GM19395 (cell line): ENCODE results near the gene UTS2B.
A peak's percentile ranks its signal among the peaks of the same experiment; 100 is the strongest.

Experiments
- ATAC-seq: cut with Tn5 transposase; IDR thresholded peaks from one replicate; pipeline ENCODE4 v1.9.1; 2021; ENCODE audit warnings: mild to moderate bottlenecking, moderate library complexity; ENCODE audit not compliant: unreplicated experiment

The UTS2B gene

GRCh38 chr3:191353022-191353777 lies 22.9 kb upstream of the UTS2B start:
- ATAC-seq = peak; percentile 49

DNA sequence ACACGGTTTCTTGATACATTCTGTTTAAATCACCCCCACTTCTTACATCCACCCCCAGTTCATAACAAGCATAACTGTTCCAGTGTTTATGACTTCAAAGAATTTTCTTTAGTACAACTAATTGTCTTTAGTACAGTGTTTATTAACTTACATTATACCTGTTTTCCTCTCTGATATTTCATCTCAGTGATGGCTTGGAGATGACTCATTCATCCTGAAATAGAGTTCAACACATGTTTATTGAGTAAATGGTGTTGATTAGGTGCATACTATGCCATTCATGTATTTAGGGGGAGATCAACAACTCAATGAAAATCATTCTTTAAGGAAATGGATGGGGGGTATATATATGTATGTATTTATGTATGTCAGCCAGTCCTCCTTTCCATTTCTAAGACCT lies 21.7 kb upstream of the UTS2B start:
- no peak for ATAC-seq

DNA sequence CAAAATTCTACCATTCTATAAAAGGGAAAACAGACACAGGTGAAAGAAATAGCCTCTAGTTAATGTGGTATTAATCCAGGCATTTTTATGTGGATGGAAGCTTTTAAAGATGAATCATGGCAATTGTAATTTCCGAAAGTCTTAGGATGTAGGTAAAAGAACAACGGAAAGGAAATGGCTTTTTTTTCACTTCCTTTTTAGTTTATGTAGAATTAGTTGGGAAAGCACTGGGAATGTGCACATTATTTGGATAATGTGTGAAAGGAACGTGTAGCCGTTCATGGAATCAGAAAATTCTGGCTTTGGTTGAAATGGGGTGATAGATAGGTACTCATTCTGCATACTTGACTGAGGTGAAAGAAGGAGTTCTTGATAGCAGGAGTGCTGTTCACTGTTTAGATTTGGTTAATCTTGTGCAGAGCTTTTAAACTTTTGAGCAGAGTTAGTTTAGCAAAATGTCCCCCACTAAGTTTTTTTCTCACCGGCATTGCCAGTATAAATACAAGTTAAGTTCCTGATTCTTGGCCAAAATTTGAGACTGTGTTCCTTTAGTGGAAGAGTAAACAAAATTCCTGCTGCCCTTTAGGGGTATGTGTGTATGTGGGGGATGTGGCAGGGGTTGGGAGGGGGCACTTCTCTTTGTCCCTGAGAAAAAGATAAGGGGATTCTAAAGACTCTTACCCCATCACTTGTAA lies 20.2 kb upstream of the UTS2B start:
- ATAC-seq = no peak

DNA sequence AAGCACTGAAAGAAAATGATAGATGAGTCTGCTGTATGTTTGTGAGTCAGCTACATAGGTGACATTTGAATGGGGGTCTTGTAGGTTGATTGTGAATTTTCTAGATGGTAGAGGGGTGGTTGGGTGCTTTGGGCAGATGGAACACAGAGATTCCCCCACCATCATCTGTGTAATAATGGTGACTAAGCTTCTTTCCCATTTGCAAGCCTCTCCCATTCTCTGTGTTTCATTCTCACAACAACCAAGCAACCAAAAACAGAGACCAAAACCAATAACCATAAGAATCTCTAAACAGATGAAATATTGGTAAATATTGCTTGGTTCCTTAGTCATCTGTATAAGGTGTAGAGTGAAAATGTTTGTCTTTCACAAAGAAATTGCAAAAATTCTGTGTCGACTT lies 17.8 kb upstream of the UTS2B start:
- ATAC-seq = peak; percentile 45

- ATAC-seq = no peak
Observed at GRCh38 chr3:191347228-191347627, 16.9 kb upstream of the UTS2B start.

GRCh38 chr3:191345334-191345733 lies 15.0 kb upstream of the UTS2B start:
- ATAC-seq = no peak

GRCh38 chr3:191343913-191344312 lies 13.6 kb upstream of the UTS2B start:
- no peak for ATAC-seq

DNA sequence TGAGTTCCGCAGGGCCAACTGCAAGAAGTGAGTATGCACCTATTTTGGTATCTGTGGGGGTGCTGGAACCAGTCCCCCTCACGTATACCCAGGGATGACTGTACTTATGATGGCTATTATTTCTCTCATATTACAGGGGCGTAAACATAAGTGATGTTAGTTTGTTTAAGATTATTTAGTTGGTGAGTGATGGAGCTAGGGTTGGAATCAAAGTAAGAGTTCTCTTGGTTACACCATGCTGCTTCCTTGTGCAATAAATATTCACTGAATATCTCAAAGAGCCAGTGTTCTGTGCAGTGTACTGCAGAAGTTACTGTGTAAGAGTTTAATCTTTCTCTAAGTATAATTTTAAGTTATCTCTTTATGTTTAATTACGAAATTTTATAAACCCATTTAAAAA lies 12.8 kb upstream of the UTS2B start:
- no peak for ATAC-seq

GRCh38 chr3:191342411-191342810 lies 12.1 kb upstream of the UTS2B start:
- no peak for ATAC-seq

DNA sequence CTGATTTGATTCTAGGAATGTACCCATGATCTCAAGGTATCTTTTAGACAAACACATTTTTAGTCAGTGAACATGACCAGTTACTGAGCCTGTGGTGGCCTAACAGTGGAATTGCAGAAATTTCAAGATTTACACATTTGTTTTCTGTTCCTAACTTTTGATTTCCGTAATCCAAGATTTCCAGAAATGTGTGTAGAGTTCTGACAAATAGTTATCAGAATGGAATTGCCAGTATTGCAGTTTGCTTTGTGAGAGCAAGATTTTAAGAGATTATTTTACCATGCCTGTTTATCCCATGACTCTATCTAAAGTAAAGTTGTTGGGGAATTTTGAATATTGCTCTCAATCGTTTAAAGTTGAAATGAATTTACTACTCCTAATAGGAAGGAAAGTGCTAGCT lies 11.7 kb upstream of the UTS2B start:
- ATAC-seq = no peak

DNA sequence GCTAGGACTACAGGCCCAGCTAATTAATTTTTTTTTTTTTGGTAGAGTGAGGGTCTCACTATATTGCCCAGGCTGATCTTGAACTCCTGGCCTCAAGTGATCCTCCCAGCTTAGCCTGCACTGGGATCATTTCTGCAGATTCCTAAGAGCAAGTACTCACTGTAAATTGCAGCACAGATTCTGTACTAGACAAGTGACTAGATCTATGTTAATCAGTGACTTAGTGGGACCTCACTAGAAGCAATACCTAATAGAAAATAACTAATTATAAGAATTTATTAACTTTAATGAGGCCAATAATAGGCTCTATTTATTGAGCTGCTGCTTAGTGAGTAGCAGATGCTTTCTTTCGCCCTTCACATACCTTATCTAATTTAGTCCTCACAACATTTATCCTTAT lies 10.6 kb upstream of the UTS2B start:
- peak; percentile 38 for ATAC-seq

DNA sequence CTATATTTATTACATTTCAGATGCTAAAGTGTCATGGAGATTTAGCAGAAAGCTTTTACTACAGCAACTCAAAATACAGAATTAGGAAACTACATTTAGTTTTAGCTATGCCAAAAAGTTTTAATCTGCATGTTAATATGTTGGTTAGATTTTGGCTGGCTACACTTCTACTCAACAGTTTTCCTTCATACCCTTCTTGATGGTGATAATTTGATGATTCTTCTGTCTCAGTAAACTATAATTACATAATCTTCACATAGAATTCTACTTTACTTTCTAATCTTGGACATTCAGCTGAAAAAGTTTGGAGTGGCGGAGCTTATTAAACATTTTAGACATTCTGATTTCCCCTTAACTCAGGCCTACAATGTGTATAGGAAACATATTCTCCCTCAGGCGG lies 10.0 kb upstream of the UTS2B start:
- ATAC-seq = no peak

DNA sequence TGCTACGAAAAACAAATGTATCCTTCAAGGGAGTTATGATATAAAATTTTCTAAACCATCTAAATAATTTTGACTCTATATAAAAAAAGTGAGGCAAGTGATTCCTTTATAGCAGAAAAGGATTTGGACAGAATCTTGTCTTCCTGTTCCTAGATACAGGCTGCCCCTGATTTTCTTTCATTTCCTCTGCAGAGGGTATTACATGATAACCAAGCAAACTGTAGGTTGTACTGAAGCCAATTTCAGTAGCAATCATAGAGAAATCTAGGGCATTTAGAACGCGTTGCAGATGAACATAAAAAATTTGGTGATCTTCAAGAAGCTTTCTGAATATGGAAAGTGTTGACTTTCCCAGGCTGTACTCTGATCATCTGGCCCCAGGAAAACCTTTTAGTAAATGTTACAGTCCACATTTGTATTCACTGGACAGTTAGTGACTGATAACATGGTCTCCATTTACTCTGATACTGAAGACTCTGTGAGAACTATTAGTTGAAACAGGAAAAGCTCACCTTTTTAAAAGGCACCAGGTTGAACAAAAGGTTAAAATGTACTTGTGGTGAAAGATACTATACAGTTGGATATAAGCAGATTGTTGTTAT lies 9.1 kb upstream of the UTS2B start:
- peak; percentile 26 for ATAC-seq

DNA sequence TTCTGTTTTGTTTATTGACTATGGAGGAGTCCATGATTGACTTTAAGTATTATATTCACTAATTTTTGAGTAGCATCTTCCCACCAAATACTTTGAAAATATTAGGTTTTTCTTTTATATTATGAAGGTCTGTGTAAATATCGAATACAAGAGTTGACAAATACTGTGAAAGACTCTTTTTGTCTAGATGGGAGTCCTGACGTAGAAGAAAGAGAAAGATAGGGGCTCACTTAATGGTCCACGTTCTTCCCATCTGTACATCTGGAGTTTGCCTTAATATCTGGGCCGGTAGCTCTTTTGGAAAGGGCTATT lies 7.8 kb upstream of the UTS2B start:
- no peak for ATAC-seq

DNA sequence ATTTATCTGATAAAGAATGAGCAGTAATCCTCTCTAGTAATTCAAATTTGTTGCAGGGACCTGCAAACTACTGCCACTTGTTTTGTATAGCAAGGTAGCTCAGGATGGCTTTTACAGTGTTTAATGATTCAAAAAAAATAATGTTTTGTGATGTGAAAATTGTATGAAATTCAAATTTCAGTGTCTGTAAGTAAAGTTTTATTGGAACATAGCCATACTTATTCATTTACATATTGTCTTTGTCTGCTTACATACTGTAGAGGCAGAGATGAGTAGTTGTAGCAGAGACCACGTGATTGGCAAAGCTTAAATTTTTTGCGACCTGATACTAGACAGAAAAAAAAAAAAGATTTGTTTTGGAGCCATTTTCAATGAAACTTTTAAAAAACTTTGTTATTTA lies 6.5 kb upstream of the UTS2B start:
- no peak for ATAC-seq

GRCh38 chr3:191334346-191334893 lies 4.1 kb upstream of the UTS2B start:
- ATAC-seq = no peak

DNA sequence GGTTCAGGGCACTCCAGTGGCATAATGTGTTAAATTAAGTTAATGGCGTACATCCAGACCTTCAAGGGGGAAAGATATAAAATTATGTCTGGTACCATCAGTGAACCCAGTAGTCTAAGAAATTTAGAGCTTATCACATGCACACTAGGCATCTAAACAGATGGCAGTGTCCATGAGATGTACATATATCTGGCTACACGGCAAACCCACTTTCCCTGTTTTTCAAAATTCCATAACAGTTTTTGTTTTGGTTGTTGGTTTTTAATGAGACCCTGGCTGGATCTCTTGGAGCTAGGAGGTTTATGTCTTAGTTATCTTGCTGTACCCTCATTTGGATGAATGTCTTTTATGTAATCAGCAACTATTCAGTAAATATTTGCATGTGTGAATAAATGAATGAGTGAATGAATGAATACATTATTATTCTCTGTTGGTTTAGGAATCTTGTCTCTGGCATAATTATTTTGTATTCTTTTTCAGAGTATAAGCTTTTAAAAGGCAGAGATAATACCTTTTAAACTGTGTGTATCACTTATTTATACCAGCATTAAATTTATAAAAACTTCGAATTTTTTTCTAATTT lies 3.1 kb upstream of the UTS2B start:
- ATAC-seq = no peak

DNA sequence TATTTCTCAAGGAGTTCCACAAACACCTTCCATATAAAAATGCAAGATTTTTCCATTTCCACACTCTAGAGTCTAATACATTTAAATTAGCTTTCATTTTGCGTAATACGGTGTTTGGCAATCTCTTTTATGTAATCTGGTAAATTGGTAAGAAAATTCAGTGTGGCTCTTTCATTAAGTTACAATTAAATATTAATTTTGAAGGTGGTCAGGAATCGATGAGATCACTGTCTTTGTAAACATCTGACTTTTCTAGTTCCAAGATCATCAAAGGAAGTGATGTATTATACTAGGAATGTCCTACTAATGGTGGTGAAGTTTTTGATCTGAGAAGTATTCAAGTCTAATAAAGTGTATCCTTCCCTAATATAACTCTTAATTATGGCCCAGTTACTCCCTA lies 1.1 kb upstream of the UTS2B start:
- no peak for ATAC-seq

- ATAC-seq = no peak
Observed at GRCh38 chr3:191330530-191331048, 263 bp upstream of the UTS2B start.

DNA sequence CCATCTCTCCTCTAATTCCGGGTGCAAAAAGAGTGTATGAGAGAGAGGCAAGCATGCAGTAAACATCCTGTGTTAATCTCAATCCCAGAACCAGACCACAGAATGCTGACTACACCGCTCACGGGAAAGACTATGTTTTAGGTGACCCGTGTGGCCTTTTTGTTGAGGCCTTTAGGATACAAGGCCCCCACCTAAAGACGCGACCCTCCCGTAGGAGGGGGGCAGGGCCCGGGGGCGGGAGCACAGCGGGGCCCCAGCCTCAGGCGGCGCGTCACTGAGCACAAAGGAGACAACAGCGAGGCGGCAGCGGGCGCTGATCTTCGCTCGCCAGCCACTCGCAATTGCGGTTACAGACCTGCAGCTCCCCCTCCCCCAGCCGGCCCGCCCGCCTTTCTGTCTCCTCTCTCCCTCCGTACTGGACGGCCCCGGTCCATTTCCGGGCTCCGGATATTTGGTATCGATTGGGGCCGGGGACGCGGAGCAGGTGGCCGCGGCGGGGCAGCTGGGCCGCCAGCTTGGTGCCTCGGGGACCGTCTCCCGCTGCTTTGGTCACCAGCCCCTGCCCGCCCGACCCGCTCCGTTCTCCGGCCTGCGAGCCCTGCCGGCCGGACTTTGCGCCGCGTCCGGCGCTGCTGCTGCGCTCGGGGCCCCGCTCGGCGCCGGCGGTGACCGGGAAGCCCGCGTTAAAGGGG lies 1.2 kb downstream of the UTS2B start, which contains the start of gene CCDC50:
TSS of gene CCDC50 (plus strand) at position 433 of the 692 bp plus-strand sequence. CDS start 281 bp downstream, outside the sequence.
- peak; percentile 78 for ATAC-seq
